HG03135 (cell line): Measurements from ENCODE around the gene DDX27.
"Not testable (repeated sequence)": the region's sequence is repeated elsewhere in the genome, so short reads cannot be mapped to it uniquely, and the experiment has no call there.

ENCODE experiments used
- ATAC-seq: cut with Tn5 transposase; IDR thresholded peaks from one replicate; pipeline ENCODE4 v1.9.1; 2021; ENCODE audit warnings: mild to moderate bottlenecking, moderate library complexity; ENCODE audit not compliant: unreplicated experiment

The DDX27 gene

GRCh38 chr20:49219091-49219923 lies at the start of gene DDX27:
TSS of gene DDX27 (plus strand) at chr20:49219416. CDS start at chr20:49219449, 33 bp downstream.
- ATAC-seq, result peak; percentile 86

- ATAC-seq, result no peak
These were observed 49.7 kb upstream of the DDX27 start for GRCh38 chr20:49169547-49169946.

- no peak for ATAC-seq
These were observed 48.5 kb upstream of the DDX27 start for GRCh38 chr20:49170714-49171113.

- ATAC-seq, result no peak
These were observed 47.3 kb upstream of the DDX27 start for GRCh38 chr20:49171909-49172308.

GRCh38 chr20:49172413-49172812 lies 46.8 kb upstream of the DDX27 start:
- no peak for ATAC-seq

- ATAC-seq, result no peak
These were observed 45.0 kb upstream of the DDX27 start for GRCh38 chr20:49174183-49174582.

GRCh38 chr20:49179368-49180277 lies 39.6 kb upstream of the DDX27 start:
- ATAC-seq, result peak; percentile 68

- no peak for ATAC-seq
These were observed 37.8 kb upstream of the DDX27 start for GRCh38 chr20:49181265-49181877.

GRCh38 chr20:49183444-49183843 lies 35.8 kb upstream of the DDX27 start:
- ATAC-seq, result no peak

GRCh38 chr20:49184084-49184501 lies 35.1 kb upstream of the DDX27 start:
- not testable (repeated sequence) for ATAC-seq

GRCh38 chr20:49184691-49185070 lies 34.5 kb upstream of the DDX27 start:
- ATAC-seq, result no peak

GRCh38 chr20:49185071-49185761 lies 34.0 kb upstream of the DDX27 start:
- ATAC-seq, result no peak

- no peak for ATAC-seq
These were observed 32.5 kb upstream of the DDX27 start for GRCh38 chr20:49186535-49187329.

- peak; percentile 17 for ATAC-seq
These were observed 31.8 kb upstream of the DDX27 start for GRCh38 chr20:49187330-49187850.

GRCh38 chr20:49187851-49188641 lies 31.2 kb upstream of the DDX27 start, which contains the start of gene STAU1:
TSS of gene STAU1 (minus strand) at chr20:49188334. CDS start at chr20:49166201, 22,133 bp downstream.
- peak; percentile 89 for ATAC-seq

GRCh38 chr20:49192944-49193518 lies 26.2 kb upstream of the DDX27 start:
- not testable (repeated sequence) for ATAC-seq

GRCh38 chr20:49199729-49200293 lies 19.4 kb upstream of the DDX27 start:
- no peak for ATAC-seq

- no peak for ATAC-seq
These were observed 16.2 kb upstream of the DDX27 start for GRCh38 chr20:49203011-49203410.
